HG02973 (cell line): ENCODE data around the gene ABCB11.

Experiments
- ATAC-seq: cut with Tn5 transposase; IDR thresholded peaks from one replicate; pipeline ENCODE4 v1.9.1; 2021; ENCODE audit warnings: moderate library complexity; ENCODE audit not compliant: unreplicated experiment

Gene ABCB11

GRCh38 chr2:168981651-168982050, 49.5 kb downstream of the ABCB11 start:
- ATAC-seq: no peak

GRCh38 chr2:168978461-168978861, 52.7 kb downstream of the ABCB11 start:
- no peak for ATAC-seq

- no peak for ATAC-seq
These were observed 53.5 kb downstream of the ABCB11 start for GRCh38 chr2:168977608-168978007.

- no peak for ATAC-seq
These were observed 55.0 kb downstream of the ABCB11 start for GRCh38 chr2:168976034-168976654.

GRCh38 chr2:168974428-168974827, 56.7 kb downstream of the ABCB11 start:
- ATAC-seq: no peak

DNA sequence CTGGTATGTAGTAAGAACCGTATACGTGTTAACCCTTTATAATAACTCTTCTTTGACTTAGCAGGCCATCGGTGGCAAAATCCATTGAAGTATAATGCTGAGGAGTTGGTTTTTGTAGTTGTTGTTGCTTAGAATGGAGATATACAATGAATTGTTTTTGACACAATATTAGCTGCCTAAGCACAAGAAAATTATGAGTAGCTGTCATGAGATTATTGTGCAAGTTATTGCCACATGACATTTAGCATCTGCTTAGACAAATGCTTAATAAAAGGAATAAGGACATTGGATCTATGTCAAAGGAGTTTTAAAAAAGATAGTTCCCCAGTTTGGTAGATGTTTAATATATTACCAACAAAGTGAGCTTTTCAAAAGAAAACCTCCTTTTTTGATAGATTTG, 59.9 kb downstream of the ABCB11 start:
- ATAC-seq: no peak

GRCh38 chr2:168970711-168971233, 60.4 kb downstream of the ABCB11 start:
- no peak for ATAC-seq

- ATAC-seq: no peak
These were observed 61.3 kb downstream of the ABCB11 start for GRCh38 chr2:168969865-168970264.

- no peak for ATAC-seq
These were observed 62.8 kb downstream of the ABCB11 start for GRCh38 chr2:168968342-168968741.

DNA sequence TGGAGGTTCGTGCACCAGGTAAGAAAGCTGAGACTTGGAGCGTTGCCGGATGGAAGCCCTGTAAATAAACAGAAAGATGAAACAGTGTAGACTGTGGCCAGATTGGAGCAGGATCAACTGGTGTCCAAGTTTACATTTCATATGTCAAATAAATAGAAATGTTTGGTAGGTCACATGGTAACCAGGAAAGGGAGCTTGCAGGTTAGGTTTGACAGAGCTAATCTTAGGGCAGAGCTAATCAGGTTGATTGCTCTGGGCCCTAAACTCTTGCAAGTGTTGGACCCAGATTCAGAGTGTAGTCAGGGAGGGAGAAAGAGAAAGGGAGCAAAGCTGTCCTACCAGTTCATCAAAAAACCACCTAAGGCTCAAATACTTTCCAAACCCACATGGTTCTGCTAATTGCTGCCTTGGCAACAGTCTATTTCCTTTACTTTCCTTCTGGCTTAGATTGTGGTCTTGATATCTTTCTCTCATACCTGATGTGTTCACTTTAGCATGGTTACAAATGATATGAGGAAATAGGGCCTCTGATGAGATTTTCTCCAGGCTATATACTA, 66.8 kb downstream of the ABCB11 start:
- ATAC-seq: no peak

- ATAC-seq: no peak
These were observed 68.5 kb downstream of the ABCB11 start for GRCh38 chr2:168962636-168963035.

- ATAC-seq: peak; percentile 82
These were observed 69.5 kb downstream of the ABCB11 start for GRCh38 chr2:168961450-168962229.

DNA sequence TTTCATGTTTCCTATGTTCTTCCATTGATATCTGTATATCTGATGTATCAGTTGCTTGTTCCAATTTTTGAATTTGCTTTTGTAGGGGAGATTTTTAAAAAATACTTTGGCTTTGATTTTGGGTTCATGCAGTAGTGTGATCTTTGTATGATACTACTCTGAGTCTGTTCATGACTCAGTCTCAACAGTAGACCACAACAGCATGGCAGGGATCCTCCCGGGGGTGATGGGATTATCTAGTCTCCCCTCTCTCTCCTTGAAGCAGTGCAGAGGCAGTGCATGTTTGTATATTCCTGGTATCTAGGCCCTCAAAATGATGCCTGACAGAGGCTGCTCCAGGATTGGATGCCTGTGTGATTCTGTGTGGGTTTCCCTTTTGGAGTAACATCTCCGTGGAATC, 74.7 kb downstream of the ABCB11 start:
- ATAC-seq: no peak

DNA sequence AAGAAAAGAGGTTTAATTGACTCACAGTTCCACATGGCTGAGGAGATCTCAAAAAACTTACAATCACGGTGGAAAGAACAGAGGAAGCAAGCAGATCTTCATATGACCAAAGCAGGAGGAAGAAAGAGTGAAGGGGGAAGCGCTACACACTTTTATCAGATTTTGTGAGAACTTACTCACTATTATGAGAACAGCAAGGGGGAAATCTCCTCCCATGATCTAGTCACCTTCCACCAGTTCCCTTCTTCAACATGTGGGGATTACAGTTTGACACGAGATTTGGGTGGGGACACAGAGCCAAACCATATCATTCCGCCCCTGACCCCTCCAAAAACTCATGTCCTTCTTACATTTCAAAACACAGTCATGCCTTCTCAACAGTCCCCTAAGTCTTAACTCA, 75.8 kb downstream of the ABCB11 start:
- ATAC-seq: no peak

DNA sequence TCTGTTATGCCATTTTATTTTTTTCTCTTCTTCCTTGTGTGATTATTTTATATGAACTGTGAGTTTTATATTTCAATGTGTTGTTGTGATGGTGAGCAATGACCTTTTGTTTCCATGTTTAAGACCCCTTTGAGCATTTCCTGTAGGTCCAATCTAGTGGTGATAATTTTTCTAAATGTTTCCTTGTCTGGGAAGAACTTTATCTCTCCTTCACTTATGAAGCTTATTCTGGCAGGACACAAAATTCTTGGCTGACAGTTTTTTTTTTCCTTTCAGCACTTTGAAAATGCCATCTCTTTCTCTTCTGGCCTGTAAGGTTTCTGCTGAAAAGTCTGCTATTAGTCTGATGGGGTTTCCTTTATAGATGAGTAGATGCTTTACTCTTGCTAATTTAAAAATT, 76.9 kb downstream of the ABCB11 start:
- ATAC-seq: no peak

DNA sequence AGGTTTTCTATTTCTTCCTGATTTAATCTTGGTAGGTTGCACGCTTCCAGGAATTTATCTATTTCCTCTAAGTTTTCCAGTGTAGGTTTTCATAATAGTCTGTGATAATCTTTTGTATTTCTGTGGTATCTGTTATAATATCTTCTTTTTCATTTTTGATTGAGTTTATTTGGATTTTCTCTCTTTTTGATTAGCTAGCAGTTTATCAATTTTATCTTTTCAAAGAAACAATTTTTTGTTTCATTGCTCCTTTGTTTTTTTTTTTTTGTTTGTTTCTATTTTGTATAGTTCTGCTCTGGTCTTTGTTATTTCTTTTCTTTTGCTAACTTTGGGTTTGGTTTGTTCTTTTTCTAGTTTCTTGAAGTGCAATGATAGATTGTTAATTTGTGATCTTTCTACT, 78.7 kb downstream of the ABCB11 start:
- ATAC-seq: no peak

DNA sequence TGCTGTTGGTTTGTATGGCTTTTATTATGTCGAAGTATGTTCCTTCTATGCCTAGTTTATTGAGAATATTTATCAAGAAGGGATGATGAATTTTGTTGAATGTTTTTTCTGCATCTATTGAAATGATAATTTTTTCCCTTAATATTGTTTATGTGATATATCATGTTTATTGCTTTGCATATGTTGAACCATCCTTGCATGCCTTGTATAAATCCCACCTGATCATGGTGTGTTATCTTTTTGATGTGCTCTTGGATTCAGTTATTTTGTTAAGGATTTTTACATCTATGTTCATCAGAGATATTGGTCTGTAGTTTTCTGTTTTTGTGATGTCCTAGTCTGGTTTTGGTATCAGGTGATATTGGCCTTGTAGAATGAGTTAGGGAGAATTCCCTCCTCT, 79.3 kb downstream of the ABCB11 start:
- no peak for ATAC-seq

DNA sequence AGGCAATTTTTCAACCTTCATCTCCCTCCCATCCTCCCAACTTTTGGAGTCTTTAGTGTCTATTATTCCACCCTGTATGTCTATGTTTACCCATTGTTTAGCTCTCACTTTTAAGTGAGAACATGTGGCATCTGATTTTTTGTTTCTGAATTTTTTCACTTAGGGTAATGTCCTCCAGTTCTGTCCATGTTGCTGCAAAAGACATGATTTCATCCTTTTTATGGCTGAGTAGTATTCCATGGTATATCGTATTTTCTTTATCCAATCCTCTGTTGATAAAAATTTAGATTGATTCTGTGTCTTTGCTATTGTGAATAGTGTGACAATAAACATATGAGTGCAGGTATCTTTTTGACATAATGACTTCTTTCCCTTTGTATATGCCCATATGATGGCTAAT, 81.8 kb downstream of the ABCB11 start:
- no peak for ATAC-seq

- ATAC-seq: peak; percentile 58
These were observed 82.4 kb downstream of the ABCB11 start for GRCh38 chr2:168948621-168949212.

GRCh38 chr2:168945508-168945907, 85.6 kb downstream of the ABCB11 start:
- no peak for ATAC-seq

DNA sequence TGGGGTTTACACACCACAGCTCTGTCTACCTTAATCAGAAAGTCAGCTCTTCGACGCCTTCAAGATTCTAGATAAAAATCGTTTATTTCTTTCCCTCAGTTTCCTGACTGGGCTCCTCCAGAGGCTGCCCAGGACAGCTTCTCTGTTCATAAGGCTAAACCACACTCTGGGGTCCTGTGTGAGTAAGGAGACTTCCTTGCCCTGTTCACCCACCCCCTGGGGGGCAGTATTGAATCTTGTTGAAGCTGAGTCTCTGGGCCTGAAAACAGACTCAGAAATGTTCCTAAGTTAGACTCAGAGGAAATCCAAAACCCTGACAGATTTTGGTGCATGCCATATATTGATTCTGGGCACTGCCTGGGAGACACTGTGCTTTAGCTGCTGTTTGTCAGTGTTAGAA, 87.1 kb downstream of the ABCB11 start:
- no peak for ATAC-seq

- no peak for ATAC-seq
These were observed 89.8 kb downstream of the ABCB11 start for GRCh38 chr2:168941297-168941696.
